GM10266 (cell line): ENCODE data around the gene RRAS2.
"Not testable (repeated sequence)": the region's sequence is repeated elsewhere in the genome, so short reads cannot be mapped to it uniquely, and the experiment has no call there.

Experiments
- DNase-seq: peaks from one replicate; pipeline ENCODE4 v3.0.0; 2012; ENCODE audit errors: extremely low spot score
- CTCF ChIP-seq: IDR thresholded peaks from 2 replicates; pipeline ENCODE4 v1.5.1; 2012; ENCODE audit warnings: mild to moderate bottlenecking, low read depth; ENCODE audit not compliant: control insufficient read depth, insufficient read depth; ENCODE audit errors: missing control alignments

The RRAS2 gene

GRCh38 chr11:14358729-14359439 is at the start of gene RRAS2:
TSS of gene RRAS2 (minus strand) at chr11:14359183. CDS start at chr11:14358870, 313 bp downstream.
- peak; percentile 24 for TF ChIP-seq CTCF
- peak; percentile 87 for DNase-seq

GRCh38 chr11:14408612-14409011 is 49.6 kb upstream of the RRAS2 start:
- DNase-seq: no peak
- no peak for TF ChIP-seq CTCF

- not testable (repeated sequence) for DNase-seq
Measured at GRCh38 chr11:14406116-14406515, 47.1 kb upstream of the RRAS2 start.

DNA sequence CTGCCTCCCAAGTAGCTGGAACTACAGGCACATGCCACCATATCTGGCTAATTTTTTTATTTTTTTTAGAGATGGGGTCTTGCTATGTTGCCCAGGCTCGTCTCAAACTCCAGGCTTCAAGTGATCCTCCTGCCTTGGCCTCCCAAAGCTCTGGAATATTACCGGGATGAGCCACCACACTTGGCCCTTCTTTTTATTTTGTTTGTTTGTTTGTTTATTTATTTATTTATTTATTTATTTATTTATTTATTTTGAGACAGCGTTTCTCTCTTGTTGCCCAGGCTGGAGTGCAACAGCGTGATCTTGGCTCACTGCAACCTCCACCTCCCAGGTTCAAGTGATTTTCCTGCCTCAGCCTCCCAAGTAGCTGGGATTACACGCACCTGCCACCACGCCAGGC is 44.5 kb upstream of the RRAS2 start:
- not testable (repeated sequence) for DNase-seq

- no peak for DNase-seq
- no peak for TF ChIP-seq CTCF
Measured at GRCh38 chr11:14399087-14399486, 40.1 kb upstream of the RRAS2 start.

- no peak for TF ChIP-seq CTCF
- DNase-seq: no peak
Measured at GRCh38 chr11:14396273-14396672, 37.3 kb upstream of the RRAS2 start.

GRCh38 chr11:14393889-14394288 is 34.9 kb upstream of the RRAS2 start:
- no peak for DNase-seq
- no peak for TF ChIP-seq CTCF

GRCh38 chr11:14393129-14393528 is 34.1 kb upstream of the RRAS2 start:
- no peak for DNase-seq
- TF ChIP-seq CTCF: no peak
